ELR (cell line): ENCODE results near the gene CUX1.

Experiments
- DNase-seq: peaks from one replicate; pipeline ENCODE4 v3.0.0-alpha.2; 2015; ENCODE audit warnings: low read depth

CUX1 gene

DNA sequence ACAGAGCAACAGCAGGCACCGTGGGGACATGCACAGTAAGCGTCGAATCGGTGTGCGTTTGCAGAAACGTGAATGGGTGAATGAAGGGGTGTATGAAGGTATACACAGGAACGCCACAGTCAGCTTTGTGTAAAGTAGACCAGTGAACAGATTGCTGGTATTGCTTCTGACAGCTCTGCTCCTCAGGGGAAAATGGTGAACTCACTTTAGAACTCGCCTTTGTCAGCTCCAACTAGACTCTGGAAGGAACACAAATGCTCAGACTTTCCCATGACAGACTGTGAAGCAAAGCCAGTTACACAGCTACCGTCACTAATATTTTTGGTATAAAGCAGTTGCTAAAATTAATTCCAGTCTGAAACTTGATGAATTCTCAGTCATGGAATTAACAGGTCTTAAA, 78.9 kb downstream of the CUX1 start:
- DNase-seq: no peak

DNA sequence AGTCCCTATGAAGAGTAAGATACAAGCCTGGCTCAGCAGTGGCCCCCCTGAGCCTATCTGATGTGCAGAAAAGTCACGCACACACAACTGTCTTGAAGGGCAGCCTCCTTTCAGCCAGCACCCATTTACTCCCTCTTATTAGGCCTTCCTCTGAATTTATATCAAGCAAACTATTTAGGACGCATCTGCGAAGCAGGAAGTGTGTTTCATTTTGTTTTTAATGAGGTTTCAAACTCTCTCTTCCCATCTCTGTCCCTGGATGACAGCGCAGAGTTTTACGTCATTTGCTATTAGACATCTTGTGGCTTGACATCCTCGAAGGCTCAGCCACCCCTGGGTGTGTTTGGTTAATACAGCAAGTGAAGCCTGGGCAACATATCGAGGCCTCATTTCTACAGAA, 79.5 kb downstream of the CUX1 start:
- DNase-seq: no peak

DNA sequence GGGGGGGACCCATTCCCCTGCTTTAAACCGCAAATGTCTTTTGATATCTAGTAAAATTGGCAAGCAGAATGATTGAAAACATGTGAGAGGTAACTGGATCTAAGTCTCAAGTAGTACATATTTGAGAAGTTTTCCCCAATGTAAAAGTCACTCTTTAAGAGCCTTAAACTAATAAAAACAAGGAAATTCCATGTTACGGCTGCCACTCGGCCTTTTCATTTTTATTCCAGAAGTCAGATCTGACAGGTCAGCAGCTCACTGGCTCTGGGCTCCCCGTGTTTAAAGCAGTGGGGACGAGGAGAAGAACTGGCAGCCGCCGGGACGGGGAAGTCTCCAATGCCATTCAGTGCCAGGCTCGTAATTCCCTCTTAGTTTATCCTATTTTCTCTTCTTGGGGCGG, 80.7 kb downstream of the CUX1 start:
- no peak for DNase-seq

DNA sequence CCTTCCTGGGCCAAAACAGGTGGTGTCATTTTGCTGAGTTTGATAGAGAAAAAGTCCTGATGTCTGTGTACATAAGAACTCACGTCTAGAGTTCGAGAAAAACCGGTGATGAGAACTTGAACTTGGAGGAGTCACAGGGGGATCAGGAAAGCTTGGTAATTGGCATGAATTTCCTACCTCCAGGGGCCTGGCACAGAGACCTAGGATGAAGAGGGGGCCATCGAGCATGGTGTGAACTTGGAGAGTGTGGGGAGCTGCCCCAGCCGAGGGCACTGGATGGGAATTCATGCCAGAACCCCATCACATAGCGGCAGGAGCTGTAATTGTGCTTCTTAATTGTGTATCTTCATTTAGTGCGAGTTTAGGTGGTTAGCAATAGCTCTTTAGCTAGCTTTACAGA, 82.2 kb downstream of the CUX1 start:
- no peak for DNase-seq

DNA sequence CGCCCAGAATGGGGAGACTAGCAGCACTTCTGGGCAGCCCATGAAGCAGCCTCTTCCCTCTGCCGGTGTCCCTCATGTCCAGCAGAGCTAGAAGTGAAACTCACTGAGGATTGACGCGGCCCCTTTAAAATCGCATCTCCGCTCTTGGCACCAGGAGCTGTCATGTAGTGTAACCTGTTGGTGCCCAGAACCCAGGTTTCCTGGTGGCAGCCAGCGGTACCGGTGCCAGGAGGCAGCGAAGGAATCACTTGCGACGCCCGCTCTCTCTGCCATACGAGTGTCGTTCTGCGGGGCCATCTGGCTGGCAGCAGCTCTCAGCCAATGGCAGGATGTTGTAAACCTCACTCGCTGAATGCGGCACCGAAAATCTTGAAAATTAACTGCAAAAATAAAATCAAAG, 82.7 kb downstream of the CUX1 start:
- DNase-seq: no peak

DNA sequence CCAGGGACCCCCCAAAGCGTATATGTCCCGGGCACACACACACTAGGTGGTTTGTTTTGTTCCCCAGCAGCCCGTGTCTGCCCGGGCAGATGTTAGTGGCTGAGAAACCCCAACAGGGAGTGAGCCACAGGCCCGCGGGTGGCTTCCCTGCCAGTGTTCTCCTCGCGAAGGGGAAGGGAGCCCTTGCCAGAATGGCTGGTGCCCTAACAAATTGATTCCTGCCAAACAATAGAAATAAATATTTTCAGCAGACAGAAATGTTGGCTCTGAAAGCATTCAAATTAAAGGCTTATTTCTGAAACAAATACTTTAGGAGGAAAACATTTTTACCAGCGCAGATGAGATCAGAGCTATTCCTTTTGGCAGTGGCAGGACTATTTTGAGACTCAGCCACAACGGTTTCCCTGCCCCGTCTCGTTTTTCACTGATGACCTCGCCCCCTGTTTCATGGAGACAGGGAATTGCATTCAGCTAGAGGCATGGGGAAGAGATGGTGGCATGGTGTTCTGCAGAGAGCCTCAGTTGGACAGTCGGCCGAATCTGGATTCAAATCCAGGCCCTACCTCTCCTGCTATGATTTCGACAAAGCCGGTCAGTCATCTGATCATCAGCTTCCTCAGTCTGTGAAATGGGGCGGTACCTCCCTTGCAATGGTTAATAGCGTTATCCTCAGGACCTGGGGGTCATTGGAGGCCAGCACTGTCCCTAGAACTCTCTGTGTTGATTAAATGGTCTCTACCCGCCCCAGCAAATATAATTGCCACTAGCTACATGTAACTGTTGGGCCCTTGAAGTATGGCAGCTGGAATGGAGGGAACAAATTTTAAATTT, 84.5 kb downstream of the CUX1 start:
- DNase-seq: no peak

DNA sequence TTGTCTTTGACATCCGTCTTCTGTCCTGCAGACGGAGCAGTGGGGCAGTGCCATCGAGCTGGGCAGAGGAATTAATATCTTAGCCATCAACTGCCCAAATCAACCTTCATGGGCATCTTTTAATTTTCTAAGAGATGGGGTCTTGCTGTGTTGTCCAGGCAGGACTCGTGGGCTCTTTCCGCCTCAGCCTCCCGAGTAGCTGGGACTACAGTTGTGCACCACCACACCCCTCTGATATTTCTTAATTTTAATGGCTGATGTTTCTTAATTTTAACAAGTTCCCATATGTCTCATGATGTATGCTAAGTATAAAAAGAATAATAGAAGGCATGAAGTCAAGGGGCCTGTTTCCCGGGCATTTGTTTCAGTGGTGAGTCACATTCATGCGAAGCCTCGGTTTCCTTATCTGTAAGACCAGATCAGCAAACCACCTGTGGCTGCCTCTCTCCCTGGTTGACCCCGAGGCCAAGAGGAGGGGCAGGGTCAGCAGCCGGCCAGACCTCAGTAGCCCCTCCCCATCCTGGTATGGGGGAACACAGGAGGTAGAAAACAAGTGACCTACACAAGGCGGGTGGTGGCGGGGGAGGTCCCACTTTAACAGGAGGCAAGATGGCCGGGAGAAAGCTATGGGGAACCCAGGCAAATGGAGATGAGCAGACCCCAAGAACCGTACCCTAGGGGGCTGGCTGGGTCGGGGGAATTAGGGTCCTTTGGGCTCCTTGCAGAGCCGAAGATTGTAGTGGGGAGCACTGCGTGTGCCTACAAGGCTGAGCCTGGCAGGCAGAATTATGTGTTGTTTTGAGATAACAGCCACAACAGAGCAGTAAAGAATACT, 85.5 kb downstream of the CUX1 start:
- no peak for DNase-seq

DNA sequence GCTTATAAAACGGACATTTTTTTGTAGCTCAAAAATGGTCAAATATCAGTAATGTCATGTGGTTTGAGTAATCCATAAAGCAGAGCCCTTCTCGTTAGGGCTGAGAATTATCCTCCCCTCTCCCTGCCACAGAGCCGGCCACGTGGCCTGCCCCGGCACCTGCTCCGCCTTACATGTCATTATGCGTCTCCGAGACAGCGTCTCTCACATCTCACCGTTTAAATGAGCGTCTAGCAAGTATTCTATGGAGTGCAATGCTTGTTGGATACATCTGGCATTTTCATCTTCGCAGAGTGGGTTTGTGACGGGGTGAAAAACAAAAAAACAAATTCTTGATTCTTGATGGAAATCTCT, 86.1 kb downstream of the CUX1 start:
- DNase-seq: no peak

DNA sequence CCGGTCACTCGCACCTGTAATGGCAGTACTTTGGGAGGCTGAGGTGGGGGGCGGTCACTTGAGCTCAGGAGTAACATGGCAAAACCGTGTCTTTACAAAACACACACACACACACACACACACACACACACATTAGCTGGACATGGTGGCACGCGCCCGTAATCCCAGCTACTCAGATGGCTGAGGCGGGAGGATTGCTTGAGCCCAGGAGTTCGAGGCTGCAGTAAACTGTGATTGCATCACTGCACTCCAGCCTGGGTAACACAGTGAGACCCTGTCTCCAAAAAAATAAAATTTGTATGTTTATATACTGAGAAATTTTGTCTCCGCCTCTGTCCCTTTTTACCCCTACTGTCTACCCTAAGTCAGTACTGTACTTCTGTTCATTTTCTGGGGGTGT, 86.6 kb downstream of the CUX1 start:
- no peak for DNase-seq

DNA sequence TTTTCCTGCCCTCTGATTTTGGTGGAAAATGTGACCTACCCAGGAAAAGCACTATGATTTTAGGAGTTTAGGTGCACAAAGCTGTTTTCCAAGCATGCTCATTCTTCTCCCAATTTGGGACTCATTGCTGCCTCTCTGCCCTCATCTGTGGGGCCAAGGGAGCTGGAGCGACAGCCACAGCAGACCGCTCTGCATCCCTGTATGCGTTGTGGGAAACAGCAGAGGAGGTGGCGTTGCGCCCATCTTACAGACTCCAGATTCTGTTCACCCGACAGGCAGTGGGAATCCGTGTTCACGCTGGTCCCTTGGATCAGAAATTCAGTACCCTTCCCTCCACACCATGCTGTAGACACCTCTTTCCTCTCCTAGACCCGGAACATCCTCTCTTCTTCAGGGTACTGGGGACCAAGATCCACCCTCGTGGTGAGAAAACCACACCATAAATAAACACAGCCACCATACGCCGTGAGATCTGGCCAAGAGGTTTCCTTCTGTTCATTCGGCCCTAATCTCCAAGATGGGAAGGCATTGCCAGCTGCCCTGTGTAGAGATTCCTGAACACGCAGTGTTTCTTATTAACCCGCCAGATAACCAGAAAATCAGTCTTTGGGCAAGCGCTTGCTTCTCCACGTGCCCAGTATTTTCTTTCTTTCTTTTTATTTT, 87.9 kb downstream of the CUX1 start:
- DNase-seq: no peak

DNA sequence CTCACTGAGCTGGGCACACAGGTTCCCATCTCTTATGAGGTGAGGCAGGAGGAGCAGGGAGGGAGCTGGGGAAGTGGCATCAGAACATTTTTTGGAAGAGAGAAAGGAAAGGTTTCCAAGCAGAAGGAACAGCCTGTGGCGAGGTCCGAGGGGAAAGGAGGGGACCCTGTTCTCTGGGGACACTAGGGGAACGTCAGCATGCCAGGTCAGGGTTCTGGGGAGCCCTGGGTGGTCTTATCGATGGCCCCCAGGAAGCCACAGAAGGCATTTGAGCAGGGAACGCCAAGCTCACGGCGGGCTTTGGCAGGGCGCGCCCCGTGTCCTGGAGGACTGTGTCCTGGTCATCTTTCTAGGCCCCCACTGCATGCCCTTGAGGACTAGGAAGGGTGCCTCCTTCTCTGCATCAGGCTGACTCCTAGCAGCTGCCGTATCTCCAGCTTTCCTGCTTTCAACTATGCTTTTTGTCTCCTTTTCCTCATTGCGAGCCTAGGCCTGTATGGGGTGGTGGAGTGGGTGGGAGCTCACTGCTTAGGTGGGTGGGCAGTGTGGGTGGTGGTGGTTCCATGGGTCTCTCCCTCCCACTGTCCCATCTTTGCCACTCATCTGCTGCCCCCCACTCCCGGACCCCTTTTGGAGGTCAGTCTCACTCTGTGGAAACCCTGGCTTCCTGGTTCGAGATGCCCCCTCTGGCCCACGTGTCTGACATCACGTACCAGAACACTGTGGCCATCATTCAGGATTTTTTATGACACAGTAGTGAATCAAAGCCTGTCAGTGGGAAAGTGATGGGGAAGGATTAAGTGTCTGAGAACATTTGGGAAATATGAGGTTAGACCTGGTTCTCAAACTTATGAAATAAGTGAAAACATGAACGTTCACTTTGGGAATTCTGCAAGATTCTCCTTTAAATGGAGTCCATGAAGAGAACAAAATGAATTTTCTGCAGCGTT, 89.1 kb downstream of the CUX1 start:
- DNase-seq: no peak

DNA sequence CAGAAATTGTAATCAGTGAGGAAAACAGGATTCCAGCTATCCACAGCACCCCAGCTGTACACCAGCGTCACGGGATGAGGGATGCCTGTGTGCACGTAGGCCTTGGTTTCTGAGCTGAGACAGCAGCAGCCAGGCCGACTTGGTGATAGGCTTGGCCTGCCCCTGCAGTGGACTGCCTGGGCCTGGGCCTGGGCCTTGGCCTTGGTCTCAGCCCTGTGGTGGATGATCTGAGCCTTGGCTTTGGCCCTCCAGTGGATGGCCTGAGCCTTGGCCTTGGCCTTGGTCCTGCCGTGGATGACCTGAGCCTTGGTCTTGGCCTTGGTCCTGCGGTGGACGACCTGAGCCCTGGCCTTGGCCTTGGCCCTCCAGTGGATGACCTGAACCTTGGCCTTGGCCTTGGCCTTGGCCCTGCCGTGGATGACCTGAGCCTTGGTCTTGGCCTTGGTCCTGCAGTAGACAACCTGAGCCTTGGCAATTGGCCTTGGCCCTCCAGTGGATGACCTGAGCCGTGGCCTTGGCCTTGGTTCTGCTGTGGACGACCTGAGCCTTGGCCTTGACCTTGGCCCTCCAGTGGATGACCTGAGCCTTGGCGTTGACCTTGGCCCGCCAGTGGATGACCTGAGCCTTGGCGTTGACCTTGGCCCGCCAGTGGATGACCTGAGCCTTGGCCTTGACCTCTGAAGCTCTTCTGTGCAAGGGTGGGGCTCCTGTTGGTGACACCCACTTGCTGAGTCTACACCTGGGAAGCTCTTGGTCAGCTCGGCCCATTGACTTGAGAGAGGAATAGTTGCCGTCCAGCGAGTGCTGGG, 93.8 kb downstream of the CUX1 start:
- DNase-seq: no peak

DNA sequence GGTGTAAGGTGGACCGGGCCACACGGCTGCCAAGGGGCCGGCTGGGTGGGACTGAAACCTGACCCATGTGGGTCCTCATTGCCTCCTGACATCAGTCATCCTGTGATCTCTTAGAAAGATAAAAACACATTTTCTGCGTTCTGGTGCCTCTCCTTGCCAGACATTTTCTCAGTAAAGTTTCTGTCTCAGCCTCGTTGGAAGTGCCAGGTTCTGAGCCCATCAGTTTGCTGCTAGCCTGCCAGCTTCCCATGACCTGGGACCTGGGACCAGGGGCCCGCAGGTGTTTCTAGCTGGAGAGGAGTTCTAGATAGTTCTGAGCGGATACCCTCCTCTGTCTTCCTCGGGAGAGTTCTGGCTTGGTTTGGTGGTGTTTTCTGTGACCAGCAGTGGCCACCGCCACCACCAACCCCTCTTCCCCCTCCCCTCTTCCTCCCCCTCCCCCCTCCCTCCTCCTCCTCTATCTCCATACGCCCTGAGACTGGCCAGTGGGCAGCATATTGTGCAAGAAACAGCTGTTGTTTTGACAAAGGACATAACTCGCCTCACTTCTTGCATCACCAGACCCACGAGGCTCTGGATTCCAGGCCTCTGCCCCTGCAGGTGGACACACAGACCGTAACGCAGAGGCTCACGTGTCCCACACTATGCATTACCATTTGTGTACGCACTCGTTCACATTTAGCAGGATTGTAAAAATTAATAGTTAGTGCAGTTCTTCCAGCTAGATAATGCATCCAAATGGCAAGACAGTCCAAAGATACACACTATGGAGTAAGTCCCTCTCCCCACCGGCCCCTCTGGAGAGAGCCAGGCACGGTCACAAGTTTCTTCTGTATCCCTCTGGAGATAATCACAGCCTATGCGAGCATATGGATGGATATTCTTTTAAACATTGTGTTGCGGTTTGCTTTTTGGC, 94.6 kb downstream of the CUX1 start:
- DNase-seq: no peak

DNA sequence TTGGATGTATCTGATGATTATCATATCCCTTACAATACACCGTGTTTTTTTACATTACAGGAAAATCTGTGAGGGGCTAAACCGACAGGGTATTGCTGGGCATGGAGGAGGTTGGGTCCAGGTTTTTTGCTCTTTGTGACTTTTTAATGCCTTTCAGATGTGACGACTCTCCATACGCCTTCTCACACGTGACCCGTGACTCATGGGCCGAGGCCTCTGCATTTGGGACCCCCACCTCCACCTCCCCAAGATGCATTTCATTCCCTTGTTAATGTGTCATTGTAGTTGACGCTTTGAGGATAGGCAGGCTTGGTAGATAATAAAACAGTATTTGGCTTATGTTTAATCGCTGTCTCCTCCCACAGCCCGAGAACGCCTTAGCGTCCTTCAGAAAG, 95.3 kb downstream of the CUX1 start:
- DNase-seq: no peak

DNA sequence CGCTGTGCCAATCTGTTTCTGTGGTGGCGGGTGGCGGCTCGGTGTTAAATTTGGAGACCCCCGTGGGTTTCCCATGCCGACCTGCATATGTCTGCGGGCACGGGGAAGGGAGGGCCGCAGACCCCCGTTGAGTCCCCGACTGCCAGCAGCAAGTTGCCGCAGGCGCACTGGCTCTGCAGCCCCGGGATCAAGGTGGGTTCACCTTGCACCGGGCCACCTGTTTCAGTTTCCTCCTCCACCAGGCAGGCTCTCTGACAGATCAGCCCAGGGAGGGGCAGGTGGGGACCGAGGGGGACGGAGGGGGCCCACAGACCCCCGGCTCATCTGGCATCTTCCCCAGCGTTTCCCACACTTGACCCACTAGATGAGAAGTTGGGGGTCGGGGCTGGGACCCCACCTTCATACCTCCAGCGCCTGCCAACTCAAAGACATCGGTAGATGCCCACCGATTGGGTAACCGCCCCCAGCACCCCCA, 95.9 kb downstream of the CUX1 start:
- DNase-seq: no peak

DNA sequence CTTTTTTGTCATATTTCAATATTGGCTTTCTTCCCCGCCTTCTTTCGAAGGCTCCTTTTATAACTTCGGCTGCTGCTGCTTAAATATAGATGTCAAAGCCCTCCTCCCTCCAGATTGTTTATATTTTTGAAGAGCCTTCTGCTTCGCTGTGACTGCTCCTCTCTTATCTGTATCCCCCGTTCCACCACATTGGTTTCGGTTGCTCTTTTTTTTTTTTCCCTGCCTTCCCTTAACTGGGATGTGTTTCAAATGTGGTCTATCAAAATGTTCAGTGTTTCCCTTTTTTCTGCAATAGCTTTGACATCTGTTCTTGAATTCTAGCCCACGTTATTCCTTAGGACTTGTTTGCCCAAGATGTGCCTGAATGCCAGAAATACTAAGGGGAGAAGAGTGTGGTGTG, 96.4 kb downstream of the CUX1 start:
- no peak for DNase-seq

DNA sequence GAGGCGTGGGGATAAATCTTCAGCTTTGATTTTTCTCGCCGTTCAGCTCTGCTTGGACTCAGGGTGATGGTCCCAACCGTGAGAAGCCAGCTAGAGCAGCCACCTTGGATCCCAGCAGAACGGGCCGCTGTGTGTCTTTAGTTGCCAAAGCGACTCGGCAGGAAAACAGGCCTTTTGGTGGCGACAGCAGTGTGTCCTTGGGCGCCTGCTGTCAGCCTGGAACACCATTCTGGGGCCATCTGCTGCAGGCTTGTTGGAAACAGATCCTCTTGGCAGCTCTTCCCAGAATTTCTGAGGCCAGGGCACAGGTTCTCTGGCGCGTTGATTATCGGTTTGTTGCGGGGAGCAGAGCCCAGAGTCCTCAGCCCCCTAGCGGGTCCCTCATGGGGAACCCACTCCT, 97.6 kb downstream of the CUX1 start:
- DNase-seq: no peak

DNA sequence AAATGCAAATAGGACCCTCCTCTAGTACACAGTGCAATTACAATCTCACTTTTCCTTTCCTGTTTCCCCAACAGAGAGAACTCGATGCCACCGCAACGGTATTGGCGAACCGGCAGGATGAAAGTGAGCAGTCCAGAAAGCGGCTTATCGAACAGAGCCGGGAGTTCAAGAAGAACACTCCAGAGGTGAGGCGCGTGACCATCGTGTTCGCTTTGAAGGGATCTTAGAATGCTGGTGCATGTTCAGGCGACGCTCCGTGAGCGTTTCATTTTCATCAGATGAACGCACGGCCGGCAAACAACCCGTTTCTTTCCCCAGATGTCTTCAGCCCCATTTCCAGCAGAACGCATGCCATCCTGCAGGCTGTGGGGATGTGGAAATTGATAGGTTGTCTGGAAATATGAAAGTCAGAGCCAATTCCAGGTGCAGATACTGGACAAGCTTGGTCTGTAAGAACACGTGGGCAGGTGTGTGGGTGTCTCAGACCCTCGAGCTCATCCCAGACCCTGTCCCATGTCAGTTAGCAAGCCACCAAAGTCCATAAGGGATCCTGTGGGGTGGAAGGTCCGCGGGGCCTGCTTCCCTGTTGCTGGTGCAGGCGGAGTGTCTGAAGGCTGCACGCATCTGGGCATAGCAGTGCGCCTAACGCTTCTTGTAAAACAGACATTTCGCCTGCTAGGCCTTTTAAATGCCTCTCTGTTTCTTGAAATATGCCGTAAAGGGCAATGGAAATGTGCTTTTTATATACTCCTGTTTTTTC, 98.8 kb downstream of the CUX1 start:
- no peak for DNase-seq

DNA sequence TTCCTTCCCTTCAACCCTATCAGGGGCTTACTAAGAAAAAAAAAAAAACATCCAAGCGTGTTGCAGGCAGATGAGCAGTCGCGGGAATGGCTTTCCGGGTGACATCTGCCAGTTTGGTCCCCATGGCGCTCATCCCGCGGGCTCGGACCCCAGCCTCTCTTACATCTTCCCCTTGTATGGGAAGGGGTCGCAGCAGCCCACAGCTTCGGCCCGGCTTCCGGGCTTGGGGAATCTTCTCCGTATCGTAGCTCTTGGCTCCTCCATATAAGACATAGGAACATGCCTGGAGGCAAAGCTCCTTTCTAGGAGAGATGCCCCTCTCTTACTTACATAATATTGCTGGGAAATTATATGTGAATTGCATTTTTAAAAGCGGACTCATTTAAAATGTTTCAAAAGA, 99.5 kb downstream of the CUX1 start:
- no peak for DNase-seq
